Vagina (tissue), 2 donors: ENCODE results near the gene SRRM4.

Source experiments
- CTCF ChIP-seq, 3 experiments: fragments of 450-650 bp in 2 of 3; fragments of 200-600 bp in 1 of 3; sonication (generic) in 1 of 3; IDR thresholded peaks; one replicate each; pipeline ENCODE4 v1.5.1; 2017 to 2019; ENCODE audit warnings: antibody characterized with exemption in 3 of 3, mild to moderate bottlenecking in 2 of 3, moderate library complexity in 2 of 3
- POLR2A ChIP-seq, 2 donors: fragments of 450-650 bp; IDR thresholded peaks; one replicate each; pipeline ENCODE4 v1.6.1; 2017; ENCODE audit warnings: antibody characterized with exemption in 2 of 2, mild to moderate bottlenecking in 2 of 2, moderate library complexity in 2 of 2
- POLR2AphosphoS5 ChIP-seq, 2 donors: sonication (generic); formaldehyde crosslinking; IDR thresholded peaks; one replicate each; pipeline ENCODE4 v1.9.0; 2017; ENCODE audit warnings: antibody characterized with exemption in 2 of 2, mild to moderate bottlenecking in 2 of 2, low read depth in 1 of 2; ENCODE audit not compliant: insufficient read depth in 1 of 2

GRCh38 chr12:119082016-119082415, 100.7 kb downstream of the SRRM4 start:
- no peak for TF ChIP-seq CTCF (IDR thresholded peaks at IDR 0.05)
- no peak for TF ChIP-seq POLR2A (IDR thresholded peaks at IDR 0.05)
- TF ChIP-seq POLR2AphosphoS5 (IDR thresholded peaks at IDR 0.05; ENCODE audit: insufficient read depth in 1 of 2, low read depth in 1 of 2) = no peak
